A549 (cell line): ENCODE measurements around the gene TM4SF5. TPM values are rescaled to one million over a fixed set of nuclear protein-coding genes. Genes with fewer than 3 reads are reported as not detected.
A peak's percentile ranks its signal among the peaks of the same experiment; 100 is the strongest.

Experiments used
- ATAC-seq, 2 experiments: fragments of 200-7000 bp in 1 of 2; fragments of >200 bp in 1 of 2; cut with Nextera tagmentation in 1 of 2; cut with Tn5 transposase in 1 of 2; 3 replicates each; pipeline versions ENCODE4 v1.8.0 to v1.9.1; 2018 to 2020; ENCODE audit warnings: mild to moderate bottlenecking in 1 of 2, moderate library complexity in 1 of 2
- CTCF ChIA-PET: fragments of 300-600 bp; sonication (Branson Sonifier 250); formaldehyde crosslinking; extraction: SDS; loops from one replicate; lab custom pipeline; 2021; ENCODE audit warnings: antibody characterized with exemption, inconsistent platforms; lab: Yijun Ruan, JAX
- POLR2A ChIA-PET: fragments of 350-600 bp; formaldehyde crosslinking; extraction: SDS; loops from one replicate; lab custom pipeline; 2021; ENCODE audit warnings: antibody characterized with exemption, inconsistent platforms; lab: Yijun Ruan, JAX
- DNase-seq, 2 experiments: peaks; one replicate each; pipeline versions ENCODE4 v3.0.0 to v3.0.0-alpha.2; 2011 to 2016; ENCODE audit warnings: low read depth in 1 of 2, low spot score in 1 of 2
- FAIRE-seq: peaks from 2 replicates; lab custom pipeline; 2011; peaks lifted over from hg19 to GRCh38; lab: Jason Lieb, UNC
- H3K27ac ChIP-seq, 2 experiments: fragments of >200 bp; sonication (Bioruptor Twin); formaldehyde crosslinking; 3 replicates each; pipeline ENCODE4 v1.5.1; 2016 to 2017
- H3K4me1 ChIP-seq: fragments of >200 bp; sonication (Bioruptor Twin); formaldehyde crosslinking; 3 replicates; pipeline ENCODE4 v1.6.1; 2016
- H3K4me2 ChIP-seq: fragments of >200 bp; sonication (Bioruptor Twin); formaldehyde crosslinking; 3 replicates; pipeline ENCODE4 v1.6.1; 2016
- H3K4me3 ChIP-seq: fragments of >200 bp; sonication (Bioruptor Twin); formaldehyde crosslinking; 3 replicates; pipeline ENCODE4 v1.5.1; 2016
- H3K9me3 ChIP-seq: fragments of >200 bp; sonication (Bioruptor Twin); formaldehyde crosslinking; 3 replicates; pipeline ENCODE4 v1.6.1; 2016
- BHLHE40 ChIP-seq: IDR thresholded peaks from 2 replicates; pipeline ENCODE4 v1.6.1; 2012; ENCODE audit warnings: low read depth, low read length, inconsistent platforms
- CBX2 ChIP-seq: fragments of 200-600 bp; sonication (generic); IDR thresholded peaks from 2 replicates; pipeline ENCODE4 v1.6.1; 2016; ENCODE audit warnings: low read depth, mild to moderate bottlenecking, borderline replicate concordance
- CBX8 ChIP-seq: fragments of 200-600 bp; sonication (generic); IDR thresholded peaks from 2 replicates; pipeline ENCODE4 v1.6.1; 2016
- EHF ChIP-seq: fragments of 250-450 bp; sonication (Bioruptor Pico); IDR thresholded peaks from 2 replicates; pipeline ENCODE4 v1.5.0; 2020; ENCODE audit warnings: mild to moderate bottlenecking
- ELK1 ChIP-seq: fragments of 150-350 bp; IDR thresholded peaks from 2 replicates; pipeline ENCODE4 v1.6.1; 2014; ENCODE audit warnings: low read depth, mild to moderate bottlenecking, low read length
- ESRRA ChIP-seq: fragments of 150-350 bp; IDR thresholded peaks from 2 replicates; pipeline ENCODE4 v1.6.1; 2014; ENCODE audit warnings: mild to moderate bottlenecking, low read length, borderline replicate concordance
- FOSL2 ChIP-seq, 2 experiments: fragments of 450-650 bp in 1 of 2; fragments of >200 bp in 1 of 2; sonication (Bioruptor Twin) in 1 of 2; formaldehyde crosslinking; IDR thresholded peaks; 2 replicates each; pipeline versions ENCODE4 v1.5.0 to v1.6.1; 2016 to 2020; ENCODE audit warnings: mild to moderate bottlenecking in 1 of 2, moderate library complexity in 1 of 2
- FOXS1 ChIP-seq: fragments of 250-450 bp; sonication (Bioruptor Pico); IDR thresholded peaks from 2 replicates; pipeline ENCODE4 v1.5.0; 2020; ENCODE audit warnings: mild to moderate bottlenecking, moderate library complexity
- HOXA7 ChIP-seq: fragments of 250-450 bp; sonication (Bioruptor Pico); IDR thresholded peaks from 2 replicates; pipeline ENCODE4 v1.5.0; 2020; ENCODE audit warnings: mild to moderate bottlenecking, moderate library complexity
- KDM5A ChIP-seq: fragments of 200-600 bp; sonication (generic); IDR thresholded peaks from 2 replicates; pipeline ENCODE4 v1.6.1; 2016; ENCODE audit warnings: antibody characterized with exemption, mild to moderate bottlenecking
- MYC ChIP-seq: IDR thresholded peaks from 2 replicates; pipeline ENCODE4 v1.6.1; 2012; ENCODE audit warnings: mild to moderate bottlenecking, inconsistent platforms, low read length, improper control_type of control experiment, borderline replicate concordance
- NFE2L2 ChIP-seq: fragments of 150-350 bp; conservative IDR thresholded peaks from 2 replicates; pipeline ENCODE4 v1.6.1; 2014; ENCODE audit warnings: low read length
- PHF8 ChIP-seq: fragments of 200-600 bp; sonication (generic); IDR thresholded peaks from 2 replicates; pipeline ENCODE4 v1.6.1; 2016; ENCODE audit warnings: low read depth, mild to moderate bottlenecking, antibody characterized with exemption, moderate library complexity, borderline replicate concordance
- POLR2AphosphoS2 ChIP-seq: conservative IDR thresholded peaks from 2 replicates; pipeline ENCODE4 v1.6.1; 2012; ENCODE audit warnings: low read length, improper control_type of control experiment, inconsistent platforms
- REST ChIP-seq: fragments of 200-600 bp; sonication (generic); IDR thresholded peaks from 2 replicates; pipeline ENCODE4 v1.6.1; 2016; ENCODE audit warnings: antibody characterized with exemption, mild to moderate bottlenecking, moderate library complexity
- RFX5 ChIP-seq: fragments of 450-650 bp; IDR thresholded peaks from 2 replicates; pipeline ENCODE4 v1.7.1; 2014; ENCODE audit warnings: antibody characterized with exemption, mild to moderate bottlenecking, moderate library complexity
- TFCP2L1 ChIP-seq: fragments of 250-450 bp; sonication (Bioruptor Pico); IDR thresholded peaks from 2 replicates; pipeline ENCODE4 v1.5.0; 2021; ENCODE audit warnings: mild to moderate bottlenecking
- WGBS: methylation state at CpG from one replicate; pipeline ENCODE4 v1.1.6; 2017; ENCODE audit errors: missing lambda C conversion rate; 5-methylcytosine and 5-hydroxymethylcytosine counted together
- polyA plus RNA-seq, 4 experiments: library from polyadenylated mRNA; depleted of rRNA in 3 of 4; stranded (reverse); fragments of >200 nt; fragmentation: RNase III in 1 of 4; extraction: RNeasy Plus Mini Kit Qiagen cat#74134 plus additional on column Dnase treatment in 1 of 4; gene quantifications; 2 replicates in 3 of 4; 3 replicates in 1 of 4; pipeline ENCODE4 v1.2.3, GENCODE V29; 2011 to 2017

TM4SF5 gene
- polyA plus RNA-seq, 2 of the 4 experiments (the other 2 are of a cell fraction), result 0.68 to 0.80 TPM

GRCh38 chr17:4743216-4743615 lies 28.5 kb upstream of the TM4SF5 start:
- no peaks in the 10 kb centered on the region for H3K9me3 ChIP-seq
- FAIRE-seq (no peak), DNase-seq (no peak), ATAC-seq (no peak)
- H3K4me1 ChIP-seq, result peaks cover 9% of the 10 kb centered on the region
- TF ChIP-seq BHLHE40 (no peak), FOSL2 (IDR thresholded peaks at IDR 0.05) (no peak), FOSL2 (CRISPR knock-in tag; IDR thresholded peaks at IDR 0.05) (no peak), PHF8 (no peak), EHF (CRISPR knock-in tag) (no peak), FOXS1 (no peak), NFE2L2 (no peak), REST (no peak), RFX5 (no peak)
- TF ChIP-seq, all 56 proteins: peak for 0
- H3K27ac ChIP-seq, result no peak overlapping the region
- no peak overlapping the region for H3K4me2 ChIP-seq
- CTCF ChIA-PET, result interaction anchor here (1.0 to 4.6 kb wide), 7 partner anchors 11 to 166 kb away, joined by 3 to 42 read pairs (median 4); partner anchors contain the start of genes GLTPD2 and MED11
- H3K4me3 ChIP-seq, result no peak overlapping the region
- POLR2A ChIA-PET, result no interaction called here
- WGBS, result 80% methylated on average over 8 of the region's 8 CpGs

GRCh38 chr17:4743898-4744297 lies 27.8 kb upstream of the TM4SF5 start:
- FAIRE-seq, result no peak
- TF ChIP-seq NFE2L2 (no peak), ESRRA (no peak), MYC (no peak), CBX8 (no peak), CBX2 (no peak), POLR2AphosphoS2 (no peak), BHLHE40 (no peak), HOXA7 (CRISPR knock-in tag) (no peak), KDM5A (no peak)
- TF ChIP-seq, all 56 proteins: peak for 0
- Histone ChIP-seq H3K4me2 (no peak overlapping the region), H3K4me1 (peaks cover 4% of the 10 kb centered on the region), H3K27ac (no peak overlapping the region), H3K4me3 (no peak overlapping the region), H3K9me3 (no peaks in the 10 kb centered on the region)
- DNase-seq (no peak), ATAC-seq (no peak)
- POLR2A ChIA-PET, result interaction anchor here (1.0 kb wide), 1 partner anchor 12 kb away, joined by 3 read pairs; no protein-coding TSS in a partner anchor
- 77% methylated on average over 9 of the region's 9 CpGs for WGBS
- CTCF ChIA-PET, result interaction anchor here (0.8 to 4.6 kb wide), 7 partner anchors 12 to 156 kb away, joined by 3 to 42 read pairs (median 4); partner anchors contain the start of genes ARRB2, C17orf107, GLTPD2 and MED11

- ATAC-seq, result 0 out of 6 replicates have a peak, but pooled peaks of 1 of the 2 experiments have one; percentile 9
- Histone ChIP-seq H3K9me3 (no peaks in the 10 kb centered on the region), H3K4me2 (no peak overlapping the region), H3K4me3 (no peak overlapping the region), H3K4me1 (no peaks in the 10 kb centered on the region), H3K27ac (no peak overlapping the region)
- DNase-seq, result no peak
- no peak for FAIRE-seq
- CTCF ChIA-PET, result interaction anchor here (1.0 to 1.2 kb wide), 3 partner anchors 28 to 155 kb away, joined by 3 to 4 read pairs (median 3); partner anchors contain the start of genes ARRB2 and C17orf107
- 66% methylated on average over 34 of the region's 51 CpGs for WGBS
- TF ChIP-seq TFCP2L1 (CRISPR knock-in tag) (no peak), ELK1 (no peak)
- TF ChIP-seq, all 56 proteins: peak for 0
- POLR2A ChIA-PET, result no interaction called here
These were observed 26.4 kb upstream of the TM4SF5 start for GRCh38 chr17:4744999-4745969.
